K562 (cell line): ENCODE measurements around the gene MXRA7. TPM values are rescaled to one million over a fixed set of nuclear protein-coding genes. Genes with fewer than 3 reads are reported as not detected.

Experiments
- ADNP ChIP-seq: fragments of 200-800 bp; sonication (Bioruptor generic); IDR thresholded peaks from 2 replicates; pipeline ENCODE4 v1.6.1; 2016; ENCODE audit warnings: missing genetic modification characterization, missing compliant biosample characterization
- CREM ChIP-seq: IDR thresholded peaks from 2 replicates; pipeline ENCODE4 v1.6.1; 2014; ENCODE audit warnings: antibody characterized with exemption, low read depth
- CTBP1 ChIP-seq: fragments of 450-650 bp; IDR thresholded peaks from 2 replicates; pipeline ENCODE4 v1.6.1; 2016; ENCODE audit warnings: borderline replicate concordance
- ETV6 ChIP-seq, 3 experiments: fragments of 150-350 bp in 1 of 3; sonication (generic) in 1 of 3; formaldehyde crosslinking in 1 of 3; IDR thresholded peaks; 2 replicates each; pipeline versions ENCODE4 v1.6.1 to v1.8.0; 2014 to 2022; ENCODE audit warnings: borderline replicate concordance in 2 of 3, low read depth in 2 of 3, antibody characterized with exemption in 1 of 3, low read length in 1 of 3, mild to moderate bottlenecking in 1 of 3, missing genetic modification reagents in 1 of 3
- FOXA3 ChIP-seq, 2 experiments: fragments of 450-650 bp in 1 of 2; sonication (generic) in 1 of 2; formaldehyde crosslinking; IDR thresholded peaks in 1 of 2; conservative IDR thresholded peaks in 1 of 2; 2 replicates each; pipeline versions ENCODE4 v1.4.0 to v1.8.0; 2020 to 2022; ENCODE audit warnings: mild to moderate bottlenecking in 2 of 2, missing genetic modification reagents in 1 of 2
- FOXJ2 ChIP-seq: fragments of 200-800 bp; sonication (Bioruptor generic); IDR thresholded peaks from 2 replicates; pipeline ENCODE4 v1.6.1; 2016; ENCODE audit warnings: missing genetic modification characterization, missing compliant biosample characterization
- JUND ChIP-seq, 2 experiments: IDR thresholded peaks; 2 replicates in 1 of 2; 3 replicates in 1 of 2; pipeline ENCODE4 v1.6.1; 2011; ENCODE audit warnings: borderline replicate concordance in 2 of 2, low read depth in 2 of 2, low read length in 2 of 2, improper control_type of control experiment in 1 of 2, missing biosample characterization in 1 of 2, missing genetic modification characterization in 1 of 2, missing genetic modification reagents in 1 of 2
- NR4A1 ChIP-seq, 2 experiments: fragments of 250-450 bp in 1 of 2; fragments of 450-650 bp in 1 of 2; sonication (Bioruptor Pico) in 1 of 2; IDR thresholded peaks; 2 replicates each; pipeline versions ENCODE4 v1.4.0 to v1.6.1; 2016 to 2020; ENCODE audit warnings: mild to moderate bottlenecking in 2 of 2, missing compliant biosample characterization in 1 of 2, missing genetic modification characterization in 1 of 2, moderate library complexity in 1 of 2
- NRF1 ChIP-seq, 2 experiments: fragments of 450-650 bp; IDR thresholded peaks in 1 of 2; conservative IDR thresholded peaks in 1 of 2; 2 replicates each; pipeline ENCODE4 v1.6.1; 2014; ENCODE audit warnings: mild to moderate bottlenecking in 2 of 2
- POLR2AphosphoS2 ChIP-seq: IDR thresholded peaks from 2 replicates; pipeline ENCODE4 v1.6.1; 2012; ENCODE audit warnings: low read length, improper control_type of control experiment
- POLR2B ChIP-seq: fragments of 450-650 bp; IDR thresholded peaks from 2 replicates; pipeline ENCODE4 v1.6.1; 2018; ENCODE audit warnings: low read depth; ENCODE audit not compliant: partially characterized antibody
- RB1 ChIP-seq: fragments of 450-650 bp; IDR thresholded peaks from 2 replicates; pipeline ENCODE4 v1.6.1; 2017; ENCODE audit warnings: low read depth, mild to moderate bottlenecking
- RCOR1 ChIP-seq, 2 experiments: IDR thresholded peaks; 2 replicates each; pipeline ENCODE4 v1.6.1; 2012; ENCODE audit warnings: low read depth in 2 of 2, low read length in 2 of 2, borderline replicate concordance in 1 of 2, improper control_type of control experiment in 1 of 2
- RUNX1 ChIP-seq: sonication (generic); IDR thresholded peaks from 2 replicates; pipeline ENCODE4 v1.6.1; 2016; ENCODE audit warnings: antibody characterized with exemption, low read depth
- TBP ChIP-seq: optimal IDR thresholded peaks from 2 replicates; pipeline ENCODE3; 2011; ENCODE audit warnings: low read depth, low read length, improper control_type of control experiment
- ZNF124 ChIP-seq: sonication (generic); formaldehyde crosslinking; IDR thresholded peaks from 2 replicates; pipeline ENCODE4 v1.8.1; 2022; ENCODE audit warnings: missing genetic modification reagents
- ZNF57 ChIP-seq: fragments of 450-650 bp; formaldehyde crosslinking; IDR thresholded peaks from 2 replicates; pipeline ENCODE4 v1.4.0; 2020; ENCODE audit warnings: mild to moderate bottlenecking, moderate library complexity
- ZNF668 ChIP-seq: fragments of 250-450 bp; sonication (Bioruptor Pico); IDR thresholded peaks from 2 replicates; pipeline ENCODE4 v1.8.0; 2022; ENCODE audit warnings: mild to moderate bottlenecking, inconsistent platforms
- polyA plus RNA-seq, 8 experiments: library from polyadenylated mRNA; depleted of rRNA in 4 of 8; stranded (reverse) in 5 of 8; unstranded in 3 of 8; fragments of >200 nt; fragmentation: Nextera tagmentation in 2 of 8; fragmentation: Illumina TruSeq in 1 of 8; extraction: Ambion mirVana in 2 of 8; extraction: Trizol in 1 of 8; gene quantifications; 2 replicates each; pipeline versions ENCODE4 v1.2.1 to v1.2.3, GENCODE V29; 2011 to 2014; ENCODE audit warnings: inconsistent platforms in 1 of 8, missing spikeins in 1 of 8
- total RNA-seq, 7 experiments: library from RNA; depleted of rRNA in 6 of 7; stranded (reverse); fragments of >200 nt in 6 of 7; fragmentation: Illumina TruSeq in 2 of 7; extraction: Trizol in 2 of 7; gene quantifications; 2 replicates each; pipeline versions ENCODE4 v1.2.1 to v1.2.3, GENCODE V29; 2011 to 2021; ENCODE audit warnings: low replicate concordance in 1 of 7
- TF ChIP-seq, protein P1 (sequence below), 2 experiments: fragments of 450-650 bp; conservative IDR thresholded peaks; 2 replicates each; pipeline ENCODE4 v1.6.1; 2017; ENCODE audit warnings: mild to moderate bottlenecking in 2 of 2, moderate library complexity in 2 of 2
- TF ChIP-seq, protein P2 (sequence below): IDR thresholded peaks from 2 replicates; pipeline ENCODE4 v1.6.1; 2011; ENCODE audit not compliant: insufficient read length; ENCODE audit errors: extremely low read depth
- TF ChIP-seq, protein P3 (sequence below): fragments of 200-800 bp; sonication (Bioruptor generic); IDR thresholded peaks from 2 replicates; pipeline ENCODE4 v1.6.1; 2017; ENCODE audit warnings: missing genetic modification characterization, missing compliant biosample characterization

MXRA7 gene
- total and polyA plus RNA-seq, 9 of the 15 experiments (the other 6 are each of a cell fraction or from before 2014, with no cell fraction given), result 2.6 to 38.4 (median 14.3) TPM

DNA sequence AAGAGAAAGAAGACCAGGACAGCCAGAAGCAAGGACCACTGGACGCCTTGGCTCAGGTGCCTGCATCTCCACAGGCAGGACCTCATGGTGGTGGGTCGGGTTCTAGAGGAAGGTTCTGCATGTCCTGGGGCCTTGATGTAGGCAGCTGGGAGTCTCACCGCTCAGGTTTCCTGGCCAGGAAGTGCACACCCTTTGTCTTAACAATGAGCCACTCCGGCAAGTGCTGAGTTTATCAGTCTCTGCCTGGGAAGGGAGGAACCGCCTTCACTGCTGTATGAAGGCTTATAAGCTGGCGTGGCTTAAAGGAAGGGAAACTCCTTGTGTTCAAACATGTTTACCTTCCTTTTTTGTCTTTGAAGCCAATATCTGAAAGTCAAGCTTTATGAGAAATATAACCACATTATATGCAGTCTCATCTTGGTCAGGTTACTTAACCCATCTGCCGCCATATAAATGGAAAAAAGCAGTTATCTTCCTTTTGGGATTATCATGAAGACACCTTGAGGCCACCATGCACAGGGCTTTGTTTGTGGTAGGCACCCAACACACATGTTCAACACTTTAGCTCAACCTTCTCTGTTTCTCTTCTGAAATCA is 67.1 kb downstream of the MXRA7 start, which contains the start of gene ST6GALNAC1 (continued):
- TF ChIP-seq, protein P1, sequence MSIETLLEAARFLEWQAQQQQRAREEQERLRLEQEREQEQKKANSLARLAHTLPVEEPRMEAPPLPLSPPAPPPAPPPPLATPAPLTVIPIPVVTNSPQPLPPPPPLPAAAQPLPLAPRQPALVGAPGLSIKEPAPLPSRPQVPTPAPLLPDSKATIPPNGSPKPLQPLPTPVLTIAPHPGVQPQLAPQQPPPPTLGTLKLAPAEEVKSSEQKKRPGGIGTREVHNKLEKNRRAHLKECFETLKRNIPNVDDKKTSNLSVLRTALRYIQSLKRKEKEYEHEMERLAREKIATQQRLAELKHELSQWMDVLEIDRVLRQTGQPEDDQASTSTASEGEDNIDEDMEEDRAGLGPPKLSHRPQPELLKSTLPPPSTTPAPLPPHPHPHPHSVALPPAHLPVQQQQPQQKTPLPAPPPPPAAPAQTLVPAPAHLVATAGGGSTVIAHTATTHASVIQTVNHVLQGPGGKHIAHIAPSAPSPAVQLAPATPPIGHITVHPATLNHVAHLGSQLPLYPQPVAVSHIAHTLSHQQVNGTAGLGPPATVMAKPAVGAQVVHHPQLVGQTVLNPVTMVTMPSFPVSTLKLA (conservative IDR thresholded peaks at IDR 0.05), result peak in 1 of 2 experiments; percentile 57; a peak in 2 of 4 replicates
- no peak for TF ChIP-seq ADNP (tag)
- peak; percentile 45; the same call in 1 of the 2 replicates for TF ChIP-seq CTBP1
- TF ChIP-seq FOXA3 (CRISPR knock-in tag; conservative IDR thresholded peaks at IDR 0.05 in 1 of 2, IDR thresholded peaks at IDR 0.05 in 1 of 2), result peak; percentile 37 to 81; a peak in 2 of 4 replicates
- peak; percentile 51 for TF ChIP-seq CREM
- TF ChIP-seq POLR2B, result peak; percentile 93
- 0 out of 2 replicates have a peak, but pooled peaks have one; percentile 54 for TF ChIP-seq NR4A1 (CRISPR knock-in tag; IDR thresholded peaks at IDR 0.05)
- no peak; the same call in none of the 2 replicates for TF ChIP-seq NR4A1 (tag; IDR thresholded peaks at IDR 0.05)
- TF ChIP-seq ZNF668 (CRISPR knock-in tag), result peak; percentile 44; the same call in 1 of the 2 replicates
- TF ChIP-seq POLR2AphosphoS2, result peak; percentile 62; the same call in 1 of the 2 replicates
- no peak for TF ChIP-seq ZNF124 (CRISPR knock-in tag)
- TF ChIP-seq JUND (IDR thresholded peaks at IDR 0.05; ENCODE audit: borderline replicate concordance, low read depth, low read length), result peak; percentile 59
- TF ChIP-seq JUND (tag; IDR thresholded peaks at IDR 0.05; ENCODE audit: borderline replicate concordance, low read depth, low read length), result peak; percentile 36; the same call in 1 of the 3 replicates
- peak; percentile 93 for TF ChIP-seq TBP
- no peak; the same call in 1 of the 2 replicates for TF ChIP-seq RUNX1
- TF ChIP-seq, protein P2, sequence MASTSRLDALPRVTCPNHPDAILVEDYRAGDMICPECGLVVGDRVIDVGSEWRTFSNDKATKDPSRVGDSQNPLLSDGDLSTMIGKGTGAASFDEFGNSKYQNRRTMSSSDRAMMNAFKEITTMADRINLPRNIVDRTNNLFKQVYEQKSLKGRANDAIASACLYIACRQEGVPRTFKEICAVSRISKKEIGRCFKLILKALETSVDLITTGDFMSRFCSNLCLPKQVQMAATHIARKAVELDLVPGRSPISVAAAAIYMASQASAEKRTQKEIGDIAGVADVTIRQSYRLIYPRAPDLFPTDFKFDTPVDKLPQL, result peak; percentile 71
- TF ChIP-seq ETV6 (IDR thresholded peaks at IDR 0.05; ENCODE audit: borderline replicate concordance in 1 of 2, low read depth in 2 of 2, low read length in 1 of 2), result peak in 1 of 2 experiments; percentile 44; a peak in 1 of 4 replicates
- TF ChIP-seq ETV6 (CRISPR knock-in tag; IDR thresholded peaks at IDR 0.05; ENCODE audit: borderline replicate concordance), result no peak
- peak; percentile 51 to 55; a peak in 3 of 4 replicates for TF ChIP-seq NRF1 (conservative IDR thresholded peaks at IDR 0.05 in 1 of 2, IDR thresholded peaks at IDR 0.05 in 1 of 2)
- TF ChIP-seq ZNF57 (CRISPR knock-in tag), result no peak
- 0 out of 2 replicates have a peak, but pooled peaks have one; percentile 57 for TF ChIP-seq FOXJ2 (tag)
- TF ChIP-seq, protein P3, sequence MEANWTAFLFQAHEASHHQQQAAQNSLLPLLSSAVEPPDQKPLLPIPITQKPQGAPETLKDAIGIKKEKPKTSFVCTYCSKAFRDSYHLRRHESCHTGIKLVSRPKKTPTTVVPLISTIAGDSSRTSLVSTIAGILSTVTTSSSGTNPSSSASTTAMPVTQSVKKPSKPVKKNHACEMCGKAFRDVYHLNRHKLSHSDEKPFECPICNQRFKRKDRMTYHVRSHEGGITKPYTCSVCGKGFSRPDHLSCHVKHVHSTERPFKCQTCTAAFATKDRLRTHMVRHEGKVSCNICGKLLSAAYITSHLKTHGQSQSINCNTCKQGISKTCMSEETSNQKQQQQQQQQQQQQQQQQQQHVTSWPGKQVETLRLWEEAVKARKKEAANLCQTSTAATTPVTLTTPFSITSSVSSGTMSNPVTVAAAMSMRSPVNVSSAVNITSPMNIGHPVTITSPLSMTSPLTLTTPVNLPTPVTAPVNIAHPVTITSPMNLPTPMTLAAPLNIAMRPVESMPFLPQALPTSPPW (CRISPR knock-in tag), result peak; percentile 38; the same call in 1 of the 2 replicates
- TF ChIP-seq RB1, result peak; percentile 35; the same call in 1 of the 2 replicates
- TF ChIP-seq RCOR1 (IDR thresholded peaks at IDR 0.05; ENCODE audit: borderline replicate concordance in 1 of 2, low read depth in 2 of 2, low read length in 2 of 2), result peak in 1 of 2 experiments; percentile 49; a peak in 1 of 4 replicates
